K562 (cell line): ENCODE data around the gene RPS2. TPM values are rescaled to one million over a fixed set of nuclear protein-coding genes. Genes with fewer than 3 reads are reported as not detected.

ENCODE experiments used
- HNRNPLL ChIP-seq: fragments of 200-400 bp; formaldehyde crosslinking; IDR thresholded peaks from 2 replicates; pipeline ENCODE4 v1.6.1; 2017; ENCODE audit warnings: low read length, low read depth, mild to moderate bottlenecking; ENCODE audit not compliant: poor library complexity, severe bottlenecking
- POLR3G ChIP-seq: IDR thresholded peaks from 2 replicates; pipeline ENCODE4 v1.6.1; 2011; ENCODE audit not compliant: insufficient read length, insufficient replicate concordance; ENCODE audit errors: extremely low read depth
- RBFOX2 ChIP-seq: fragments of 200-400 bp; formaldehyde crosslinking; IDR thresholded peaks from 2 replicates; pipeline ENCODE4 v1.6.1; 2017; ENCODE audit warnings: low read depth, mild to moderate bottlenecking, low read length, moderate library complexity
- SMAD4 ChIP-seq: fragments of 250-450 bp; sonication (Bioruptor Pico); conservative IDR thresholded peaks from 2 replicates; pipeline ENCODE4 v1.8.0; 2021; ENCODE audit warnings: inconsistent platforms, mild to moderate bottlenecking, moderate library complexity
- SMC3 ChIP-seq: conservative IDR thresholded peaks from 2 replicates; pipeline ENCODE4 v1.6.1; 2011; ENCODE audit warnings: low read depth, low read length, improper control_type of control experiment; ENCODE audit not compliant: insufficient read depth
- SRSF9 ChIP-seq: fragments of 200-400 bp; formaldehyde crosslinking; IDR thresholded peaks from 2 replicates; pipeline ENCODE4 v1.6.1; 2017; ENCODE audit warnings: low read depth, low read length, borderline replicate concordance
- TAF7 ChIP-seq: fragments of 450-650 bp; IDR thresholded peaks from 2 replicates; pipeline ENCODE4 v1.6.1; 2016; ENCODE audit warnings: missing genetic modification characterization, missing compliant biosample characterization
- TEAD4 ChIP-seq, 2 experiments: sonication (generic) in 1 of 2; formaldehyde crosslinking in 1 of 2; IDR thresholded peaks; 2 replicates each; pipeline versions ENCODE4 v1.6.1 to v1.8.0; 2012 to 2022; ENCODE audit warnings: borderline replicate concordance in 1 of 2, inconsistent platforms in 1 of 2, low read length in 1 of 2, mild to moderate bottlenecking in 1 of 2, missing genetic modification reagents in 1 of 2
- YY1 ChIP-seq, 3 experiments: IDR thresholded peaks; 2 replicates each; pipeline ENCODE4 v1.6.1; 2011; ENCODE audit warnings: low read length in 2 of 3, mild to moderate bottlenecking in 2 of 3, moderate library complexity in 2 of 3, borderline replicate concordance in 1 of 3, control low read depth in 1 of 3, low read depth in 1 of 3; ENCODE audit not compliant: insufficient read depth in 3 of 3, insufficient replicate concordance in 2 of 3, control insufficient read depth in 1 of 3, insufficient read length in 1 of 3; ENCODE audit errors: extremely low read depth in 1 of 3
- ZNF263 ChIP-seq: sonication (generic); formaldehyde crosslinking; IDR thresholded peaks from 2 replicates; pipeline ENCODE4 v1.8.0; 2022; ENCODE audit warnings: mild to moderate bottlenecking, missing genetic modification reagents, borderline replicate concordance
- ZNF644 ChIP-seq: fragments of 200-800 bp; sonication (Bioruptor generic); IDR thresholded peaks from 2 replicates; pipeline ENCODE4 v1.6.1; 2016; ENCODE audit warnings: low read depth, missing genetic modification characterization, missing compliant biosample characterization
- polyA plus RNA-seq, 8 experiments: library from polyadenylated mRNA; depleted of rRNA in 4 of 8; stranded (reverse) in 5 of 8; unstranded in 3 of 8; fragments of >200 nt; fragmentation: Nextera tagmentation in 2 of 8; fragmentation: Illumina TruSeq in 1 of 8; extraction: Ambion mirVana in 2 of 8; extraction: Trizol in 1 of 8; gene quantifications; 2 replicates each; pipeline versions ENCODE4 v1.2.1 to v1.2.3, GENCODE V29; 2011 to 2014; ENCODE audit warnings: inconsistent platforms in 1 of 8, missing spikeins in 1 of 8
- total RNA-seq, 7 experiments: library from RNA; depleted of rRNA in 6 of 7; stranded (reverse); fragments of >200 nt in 6 of 7; fragmentation: Illumina TruSeq in 2 of 7; extraction: Trizol in 2 of 7; gene quantifications; 2 replicates each; pipeline versions ENCODE4 v1.2.1 to v1.2.3, GENCODE V29; 2011 to 2021; ENCODE audit warnings: low replicate concordance in 1 of 7
- TF ChIP-seq, protein P1 (sequence below): fragments of 250-450 bp; sonication (Bioruptor Pico); IDR thresholded peaks from 2 replicates; pipeline ENCODE4 v1.8.0; 2021; ENCODE audit warnings: moderate library complexity, mild to moderate bottlenecking, inconsistent platforms
- TF ChIP-seq, protein P2 (sequence below): sonication (generic); formaldehyde crosslinking; IDR thresholded peaks from 2 replicates; pipeline ENCODE4 v1.8.0; 2022; ENCODE audit warnings: missing genetic modification reagents, mild to moderate bottlenecking, borderline replicate concordance
- TF ChIP-seq, protein P3 (sequence below), 2 experiments: fragments of 450-650 bp; IDR thresholded peaks; 2 replicates each; pipeline ENCODE4 v1.6.1; 2016; ENCODE audit warnings: mild to moderate bottlenecking in 2 of 2, borderline replicate concordance in 1 of 2, low read depth in 1 of 2, moderate library complexity in 1 of 2

RPS2 gene
- total and polyA plus RNA-seq, 9 of the 15 experiments (the other 6 are each of a cell fraction or from before 2014, with no cell fraction given) = 834 to 4,794 (median 3,793) TPM

DNA sequence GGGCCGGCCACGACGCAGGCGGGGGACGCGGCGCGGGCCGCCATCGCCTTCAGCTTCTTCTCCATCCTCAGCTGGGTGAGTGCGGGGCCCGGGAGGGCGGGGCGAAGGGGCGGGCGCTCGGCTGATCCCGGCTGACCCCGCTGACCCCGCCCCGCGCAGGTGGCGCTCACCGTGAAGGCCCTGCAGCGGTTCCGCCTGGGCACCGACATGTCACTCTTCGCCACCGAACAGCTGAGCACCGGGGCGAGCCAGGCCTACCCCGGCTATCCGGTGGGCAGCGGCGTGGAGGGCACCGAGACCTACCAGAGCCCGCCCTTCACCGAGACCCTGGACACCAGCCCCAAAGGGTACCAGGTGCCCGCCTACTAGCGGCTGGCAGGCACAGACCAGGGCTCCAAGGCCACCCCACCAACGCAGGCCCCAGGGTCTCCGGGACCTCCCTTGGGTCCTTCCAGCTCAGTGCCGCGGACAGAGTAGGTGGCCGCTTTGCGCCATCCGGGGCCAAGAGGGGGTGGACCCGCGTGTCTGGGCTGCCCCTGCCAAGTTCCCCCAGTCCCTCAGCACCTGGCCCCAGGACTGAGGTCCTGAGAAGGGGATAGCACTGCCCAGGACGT is 28.2 kb upstream of the RPS2 start (continued):
- TF ChIP-seq, protein P1, sequence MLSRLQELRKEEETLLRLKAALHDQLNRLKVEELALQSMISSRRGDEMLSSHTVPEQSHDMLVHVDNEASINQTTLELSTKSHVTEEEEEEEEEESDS (CRISPR knock-in tag) = no peak
- TF ChIP-seq YY1 (IDR thresholded peaks at IDR 0.05; ENCODE audit: borderline replicate concordance in 1 of 3, control insufficient read depth in 1 of 3, extremely low read depth in 1 of 3, insufficient read depth in 3 of 3, insufficient read length in 1 of 3, insufficient replicate concordance in 2 of 3, low read depth in 1 of 3, low read length in 2 of 3) (peak in 2 of 3 experiments; percentile 50 to 75), SRSF9 (no peak), ZNF644 (no peak), SMAD4 (CRISPR knock-in tag) (0 out of 2 replicates have a peak, but pooled peaks have one; percentile 10), TAF7 (tag) (no peak), HNRNPLL (no peak), TEAD4 (IDR thresholded peaks at IDR 0.05; ENCODE audit: low read length) (no peak), TEAD4 (CRISPR knock-in tag; IDR thresholded peaks at IDR 0.05; ENCODE audit: borderline replicate concordance) (no peak), ZNF263 (CRISPR knock-in tag) (0 out of 2 replicates have a peak, but pooled peaks have one; percentile 1), SMC3 (no peak), RBFOX2 (peak; percentile 43), POLR3G (no peak)
- TF ChIP-seq, protein P2, sequence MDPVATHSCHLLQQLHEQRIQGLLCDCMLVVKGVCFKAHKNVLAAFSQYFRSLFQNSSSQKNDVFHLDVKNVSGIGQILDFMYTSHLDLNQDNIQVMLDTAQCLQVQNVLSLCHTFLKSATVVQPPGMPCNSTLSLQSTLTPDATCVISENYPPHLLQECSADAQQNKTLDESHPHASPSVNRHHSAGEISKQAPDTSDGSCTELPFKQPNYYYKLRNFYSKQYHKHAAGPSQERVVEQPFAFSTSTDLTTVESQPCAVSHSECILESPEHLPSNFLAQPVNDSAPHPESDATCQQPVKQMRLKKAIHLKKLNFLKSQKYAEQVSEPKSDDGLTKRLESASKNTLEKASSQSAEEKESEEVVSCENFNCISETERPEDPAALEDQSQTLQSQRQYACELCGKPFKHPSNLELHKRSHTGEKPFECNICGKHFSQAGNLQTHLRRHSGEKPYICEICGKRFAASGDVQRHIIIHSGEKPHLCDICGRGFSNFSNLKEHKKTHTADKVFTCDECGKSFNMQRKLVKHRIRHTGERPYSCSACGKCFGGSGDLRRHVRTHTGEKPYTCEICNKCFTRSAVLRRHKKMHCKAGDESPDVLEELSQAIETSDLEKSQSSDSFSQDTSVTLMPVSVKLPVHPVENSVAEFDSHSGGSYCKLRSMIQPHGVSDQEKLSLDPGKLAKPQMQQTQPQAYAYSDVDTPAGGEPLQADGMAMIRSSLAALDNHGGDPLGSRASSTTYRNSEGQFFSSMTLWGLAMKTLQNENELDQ (CRISPR knock-in tag) = no peak
- TF ChIP-seq, protein P3, sequence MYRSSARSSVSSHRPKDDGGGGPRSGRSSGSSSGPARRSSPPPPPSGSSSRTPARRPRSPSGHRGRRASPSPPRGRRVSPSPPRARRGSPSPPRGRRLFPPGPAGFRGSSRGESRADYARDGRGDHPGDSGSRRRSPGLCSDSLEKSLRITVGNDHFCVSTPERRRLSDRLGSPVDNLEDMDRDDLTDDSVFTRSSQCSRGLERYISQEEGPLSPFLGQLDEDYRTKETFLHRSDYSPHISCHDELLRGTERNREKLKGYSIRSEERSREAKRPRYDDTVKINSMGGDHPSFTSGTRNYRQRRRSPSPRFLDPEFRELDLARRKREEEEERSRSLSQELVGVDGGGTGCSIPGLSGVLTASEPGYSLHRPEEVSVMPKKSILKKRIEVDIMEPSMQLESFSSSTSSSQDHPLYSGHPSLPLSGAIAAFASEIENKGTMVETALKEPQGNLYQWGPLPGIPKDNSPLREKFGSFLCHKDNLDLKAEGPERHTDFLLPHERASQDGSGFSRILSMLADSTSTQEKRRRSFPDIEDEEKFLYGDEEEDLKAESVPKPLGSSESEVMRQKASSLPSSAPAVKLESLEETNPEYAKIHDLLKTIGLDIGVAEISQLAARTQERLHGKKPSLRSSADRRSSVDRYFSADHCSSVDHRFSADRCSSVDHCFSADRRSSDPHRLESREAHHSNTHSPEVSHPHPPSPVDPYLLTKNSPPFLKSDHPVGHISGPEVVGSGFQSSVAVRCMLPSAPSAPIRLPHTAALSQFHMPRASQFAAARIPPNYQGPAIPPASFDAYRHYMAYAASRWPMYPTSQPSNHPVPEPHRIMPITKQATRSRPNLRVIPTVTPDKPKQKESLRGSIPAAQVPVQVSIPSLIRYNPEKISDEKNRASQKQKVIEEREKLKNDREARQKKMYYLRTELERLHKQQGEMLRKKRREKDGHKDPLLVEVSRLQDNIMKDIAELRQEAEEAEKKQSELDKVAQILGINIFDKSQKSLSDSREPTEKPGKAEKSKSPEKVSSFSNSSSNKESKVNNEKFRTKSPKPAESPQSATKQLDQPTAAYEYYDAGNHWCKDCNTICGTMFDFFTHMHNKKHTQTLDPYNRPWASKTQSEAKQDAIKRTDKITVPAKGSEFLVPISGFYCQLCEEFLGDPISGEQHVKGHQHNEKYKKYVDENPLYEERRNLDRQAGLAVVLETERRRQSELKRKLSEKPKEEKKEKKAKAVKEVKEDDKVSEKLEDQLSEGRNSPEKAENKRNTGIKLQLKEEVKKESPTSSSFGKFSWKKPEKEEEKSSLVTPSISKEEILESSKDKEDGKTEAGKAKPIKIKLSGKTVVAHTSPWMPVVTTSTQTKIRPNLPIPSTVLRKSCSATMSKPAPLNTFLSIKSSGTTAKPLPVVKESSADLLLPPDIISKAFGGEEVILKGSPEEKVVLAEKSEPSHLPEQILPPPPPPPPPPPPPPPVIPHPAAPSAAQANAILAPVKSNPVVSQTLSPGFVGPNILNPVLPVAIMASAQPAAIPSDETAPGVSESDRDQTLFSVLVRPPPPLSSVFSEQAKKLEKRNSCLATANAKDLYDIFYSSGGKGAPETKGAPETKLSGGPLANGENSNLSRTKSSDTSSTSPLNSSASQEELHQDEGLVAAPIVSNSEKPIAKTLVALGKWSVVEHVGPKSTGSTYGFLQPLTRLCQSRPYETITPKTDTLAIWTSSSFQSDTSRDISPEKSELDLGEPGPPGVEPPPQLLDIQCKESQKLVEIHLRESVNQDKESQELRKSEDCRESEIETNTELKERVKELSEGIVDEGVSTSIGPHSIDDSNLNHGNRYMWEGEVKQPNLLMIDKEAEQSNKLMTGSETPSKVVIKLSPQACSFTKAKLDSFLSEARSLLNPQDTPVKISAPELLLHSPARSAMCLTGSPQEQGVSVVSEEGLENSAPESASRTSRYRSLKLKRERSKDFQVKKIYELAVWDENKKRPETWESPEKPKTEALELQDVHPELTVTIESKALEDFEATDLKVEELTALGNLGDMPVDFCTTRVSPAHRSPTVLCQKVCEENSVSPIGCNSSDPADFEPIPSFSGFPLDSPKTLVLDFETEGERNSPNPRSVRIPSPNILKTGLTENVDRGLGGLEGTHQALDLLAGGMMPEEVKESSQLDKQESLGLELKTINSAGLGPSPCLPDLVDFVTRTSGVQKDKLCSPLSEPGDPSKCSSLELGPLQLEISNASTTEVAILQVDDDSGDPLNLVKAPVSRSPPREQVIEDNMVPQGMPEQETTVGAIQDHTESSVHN (IDR thresholded peaks at IDR 0.05; ENCODE audit: borderline replicate concordance in 1 of 2, low read depth in 1 of 2) = no peak
